ENCODE results near the gene GNG10. TPM values are rescaled to one million over a fixed set of nuclear protein-coding genes. Genes with fewer than 3 reads are reported as not detected.

The GNG10 gene
- total and polyA plus RNA-seq, 12 donors, result 23.6 to 127 (median 55.5) TPM

GRCh38 chr9:111621895-111622480 lies 39.4 kb upstream of the GNG10 start:
- WGBS, 4 donors, result 14 to 27% (median 20%) methylated on average over 2 of the region's 2 CpGs
- intact Hi-C loops (cut with DNase I), result no loop called here
- peak; percentile 48 to 83 (median 65) for DNase-seq
- TF ChIP-seq, protein P1, sequence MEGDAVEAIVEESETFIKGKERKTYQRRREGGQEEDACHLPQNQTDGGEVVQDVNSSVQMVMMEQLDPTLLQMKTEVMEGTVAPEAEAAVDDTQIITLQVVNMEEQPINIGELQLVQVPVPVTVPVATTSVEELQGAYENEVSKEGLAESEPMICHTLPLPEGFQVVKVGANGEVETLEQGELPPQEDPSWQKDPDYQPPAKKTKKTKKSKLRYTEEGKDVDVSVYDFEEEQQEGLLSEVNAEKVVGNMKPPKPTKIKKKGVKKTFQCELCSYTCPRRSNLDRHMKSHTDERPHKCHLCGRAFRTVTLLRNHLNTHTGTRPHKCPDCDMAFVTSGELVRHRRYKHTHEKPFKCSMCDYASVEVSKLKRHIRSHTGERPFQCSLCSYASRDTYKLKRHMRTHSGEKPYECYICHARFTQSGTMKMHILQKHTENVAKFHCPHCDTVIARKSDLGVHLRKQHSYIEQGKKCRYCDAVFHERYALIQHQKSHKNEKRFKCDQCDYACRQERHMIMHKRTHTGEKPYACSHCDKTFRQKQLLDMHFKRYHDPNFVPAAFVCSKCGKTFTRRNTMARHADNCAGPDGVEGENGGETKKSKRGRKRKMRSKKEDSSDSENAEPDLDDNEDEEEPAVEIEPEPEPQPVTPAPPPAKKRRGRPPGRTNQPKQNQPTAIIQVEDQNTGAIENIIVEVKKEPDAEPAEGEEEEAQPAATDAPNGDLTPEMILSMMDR (IDR thresholded peaks at IDR 0.05), result peak; percentile 72 to 98 (median 90)
- no peak for TF ChIP-seq POLR2A (IDR thresholded peaks at IDR 0.05)
- peak overlapping the region in 3 of 5 donors; percentile 33 to 88 (median 73) for H3K27ac ChIP-seq
- H3K4me3 ChIP-seq, result no peak overlapping the region
- H3K27me3 ChIP-seq, result no peaks in the 10 kb centered on the region
- peaks cover 8 to 14% of the 10 kb centered on the region in 2 donors for H3K4me1 ChIP-seq (replicated peaks in 1 of 2)
- H3K36me3 ChIP-seq (replicated peaks in 1 of 2), result no peaks in the 10 kb centered on the region
- H3K9me3 ChIP-seq (replicated peaks in 1 of 3), result no peaks in the 10 kb centered on the region

DNA sequence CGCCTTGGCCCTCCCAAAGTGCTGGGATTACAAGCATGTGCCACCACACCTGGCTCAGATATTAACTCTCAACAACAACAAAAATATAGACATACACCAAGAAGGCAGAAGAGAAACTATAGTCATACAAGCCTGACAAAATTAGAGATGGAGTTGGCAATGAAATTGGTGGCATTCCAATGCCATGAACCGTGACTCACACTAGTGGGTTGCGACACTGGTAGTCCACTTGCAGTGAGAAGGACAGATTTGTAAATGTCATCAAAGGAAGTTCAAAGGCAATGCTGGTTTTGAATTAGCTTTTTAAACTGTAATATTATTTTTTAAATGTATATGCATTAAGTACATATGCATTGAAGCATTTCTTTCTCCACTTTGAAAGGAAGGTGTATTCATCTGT lies 38.8 kb upstream of the GNG10 start:
- Histone ChIP-seq H3K4me3 (no peak overlapping the region), H3K27ac (peak overlapping the region; percentile 61 to 88 (median 73)), H3K9me3 (replicated peaks in 1 of 3) (no peaks in the 10 kb centered on the region), H3K4me1 (replicated peaks in 1 of 2) (peaks cover 8 to 14% of the 10 kb centered on the region in 2 donors), H3K36me3 (replicated peaks in 1 of 2) (no peaks in the 10 kb centered on the region), H3K27me3 (no peaks in the 10 kb centered on the region)
- no peak for TF ChIP-seq POLR2A (IDR thresholded peaks at IDR 0.05)
- TF ChIP-seq, protein P1 (IDR thresholded peaks at IDR 0.05), result no peak
- WGBS, 4 donors, result 34 to 39% (median 38%) methylated on average over 3 of the region's 3 CpGs
- peak; percentile 81 to 97 (median 89) for DNase-seq
- intact Hi-C loops (cut with DNase I), result no loop called here

DNA sequence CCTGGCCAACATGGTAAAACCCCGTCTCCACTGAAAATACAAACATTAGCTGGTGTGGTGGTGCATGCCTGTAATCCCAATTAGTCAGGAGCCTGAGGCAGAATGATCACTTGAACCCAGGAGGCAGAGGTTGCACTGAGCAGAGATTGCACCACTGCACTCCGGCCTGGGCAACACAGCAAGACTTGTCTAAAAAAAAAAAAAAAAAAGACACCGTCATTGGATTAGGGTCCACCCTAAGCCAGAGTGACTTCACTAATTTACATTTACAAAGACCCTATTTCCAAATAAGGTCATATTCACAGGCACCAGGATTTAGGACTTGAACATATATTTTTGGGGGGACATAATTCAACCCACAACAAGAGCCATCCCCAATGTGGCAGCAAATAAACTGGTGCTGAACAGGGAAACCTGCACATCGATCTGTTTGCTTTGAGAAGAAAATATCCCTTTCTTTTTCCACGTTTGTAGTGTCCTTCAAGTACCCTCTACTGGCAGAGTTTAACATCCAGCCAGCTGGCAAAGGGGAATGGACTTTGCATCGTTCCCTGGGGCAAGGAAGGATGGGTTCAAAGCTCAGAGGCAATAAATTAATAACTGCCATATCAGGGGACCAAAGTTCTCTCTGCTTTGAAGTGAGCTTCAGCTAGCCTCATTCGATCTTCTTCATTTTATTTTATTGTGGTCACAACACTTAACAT lies 34.0 kb upstream of the GNG10 start:
- Histone ChIP-seq H3K27ac (no peak overlapping the region), H3K27me3 (no peaks in the 10 kb centered on the region), H3K36me3 (replicated peaks in 1 of 2) (no peaks in the 10 kb centered on the region), H3K4me1 (replicated peaks in 1 of 2) (peaks cover 16 to 18% of the 10 kb centered on the region in 2 donors), H3K4me3 (no peak overlapping the region), H3K9me3 (replicated peaks in 1 of 3) (no peaks in the 10 kb centered on the region)
- intact Hi-C loops (cut with DNase I), result no loop called here
- WGBS, 4 donors, result 48 to 62% (median 53%) methylated on average over 7 of the region's 7 CpGs
- TF ChIP-seq POLR2A (IDR thresholded peaks at IDR 0.05), result no peak
- TF ChIP-seq, protein P1 (IDR thresholded peaks at IDR 0.05), result no peak
- DNase-seq, result peak in 1 of 7 donors; percentile 35

DNA sequence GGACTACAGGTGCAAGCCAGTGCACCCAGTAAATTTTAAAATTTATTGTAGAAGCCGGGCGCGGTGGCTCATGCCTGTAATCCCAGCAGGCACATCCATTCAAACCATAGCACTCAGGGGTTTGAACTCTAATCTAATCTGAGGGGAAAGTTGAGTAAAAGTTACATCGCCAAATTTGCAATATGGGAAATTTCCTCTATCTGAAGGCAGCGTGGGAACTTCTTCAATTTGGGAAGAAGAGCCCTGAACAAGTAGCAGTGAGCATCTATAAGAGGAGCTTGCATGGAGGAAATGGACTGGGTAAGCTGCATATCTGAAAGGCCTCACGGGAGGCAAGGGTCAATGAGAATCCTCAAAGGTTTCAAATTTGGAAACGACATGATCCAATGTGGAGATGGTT lies 33.0 kb upstream of the GNG10 start:
- H3K9me3 ChIP-seq (replicated peaks in 1 of 3), result no peaks in the 10 kb centered on the region
- peaks cover 15 to 21% of the 10 kb centered on the region in 2 donors for H3K4me1 ChIP-seq (replicated peaks in 1 of 2)
- TF ChIP-seq POLR2A (IDR thresholded peaks at IDR 0.05), result no peak
- TF ChIP-seq, protein P1 (IDR thresholded peaks at IDR 0.05), result no peak
- WGBS, 4 donors, result 87 to 95% (median 89%) methylated on average over 7 of the region's 7 CpGs
- intact Hi-C loops (cut with DNase I), result no loop called here
- no peaks in the 10 kb centered on the region for H3K36me3 ChIP-seq (replicated peaks in 1 of 2)
- H3K27ac ChIP-seq, result no peak overlapping the region
- H3K4me3 ChIP-seq, result no peak overlapping the region
- H3K27me3 ChIP-seq, result no peaks in the 10 kb centered on the region
- DNase-seq, result no peak

All from adrenal gland (tissue), 12 donors.